ENCODE data around the gene SIRT2.

DNA sequence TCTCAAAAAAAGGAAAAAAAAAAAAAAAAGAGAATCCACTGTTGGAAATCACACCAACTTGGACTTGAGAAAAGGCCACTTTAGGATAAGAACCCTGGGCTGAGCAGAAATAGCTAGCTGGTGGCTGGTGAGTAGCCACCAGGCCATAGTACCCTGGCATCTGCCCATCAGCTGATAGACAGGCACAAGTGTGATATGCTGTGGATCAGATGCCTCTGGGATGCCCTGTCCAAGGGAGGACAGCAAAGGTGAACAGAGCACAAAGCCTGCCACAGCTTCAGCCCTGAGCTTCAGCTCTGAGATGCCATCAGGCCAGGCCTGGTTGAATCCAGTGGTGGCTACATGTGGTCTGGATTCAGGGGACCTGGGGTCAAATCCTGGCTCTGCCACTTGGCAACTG lies 8.7 kb downstream of the SIRT2 start:
- TF ChIP-seq, protein P1, sequence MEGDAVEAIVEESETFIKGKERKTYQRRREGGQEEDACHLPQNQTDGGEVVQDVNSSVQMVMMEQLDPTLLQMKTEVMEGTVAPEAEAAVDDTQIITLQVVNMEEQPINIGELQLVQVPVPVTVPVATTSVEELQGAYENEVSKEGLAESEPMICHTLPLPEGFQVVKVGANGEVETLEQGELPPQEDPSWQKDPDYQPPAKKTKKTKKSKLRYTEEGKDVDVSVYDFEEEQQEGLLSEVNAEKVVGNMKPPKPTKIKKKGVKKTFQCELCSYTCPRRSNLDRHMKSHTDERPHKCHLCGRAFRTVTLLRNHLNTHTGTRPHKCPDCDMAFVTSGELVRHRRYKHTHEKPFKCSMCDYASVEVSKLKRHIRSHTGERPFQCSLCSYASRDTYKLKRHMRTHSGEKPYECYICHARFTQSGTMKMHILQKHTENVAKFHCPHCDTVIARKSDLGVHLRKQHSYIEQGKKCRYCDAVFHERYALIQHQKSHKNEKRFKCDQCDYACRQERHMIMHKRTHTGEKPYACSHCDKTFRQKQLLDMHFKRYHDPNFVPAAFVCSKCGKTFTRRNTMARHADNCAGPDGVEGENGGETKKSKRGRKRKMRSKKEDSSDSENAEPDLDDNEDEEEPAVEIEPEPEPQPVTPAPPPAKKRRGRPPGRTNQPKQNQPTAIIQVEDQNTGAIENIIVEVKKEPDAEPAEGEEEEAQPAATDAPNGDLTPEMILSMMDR (IDR thresholded peaks at IDR 0.05), result no peak
- no peak for TF ChIP-seq EZH2 (IDR thresholded peaks at IDR 0.05)

Data from neural progenitor cell (in vitro differentiated cells).